LNCAP (cell line): ENCODE results near the gene DUSP28.

Experiments
- TF ChIP-seq, protein P1 (sequence below): fragments of 450-650 bp; IDR thresholded peaks from 2 replicates; pipeline ENCODE4 v1.5.1; 2017; ENCODE audit warnings: mild to moderate bottlenecking

DUSP28 gene

DNA sequence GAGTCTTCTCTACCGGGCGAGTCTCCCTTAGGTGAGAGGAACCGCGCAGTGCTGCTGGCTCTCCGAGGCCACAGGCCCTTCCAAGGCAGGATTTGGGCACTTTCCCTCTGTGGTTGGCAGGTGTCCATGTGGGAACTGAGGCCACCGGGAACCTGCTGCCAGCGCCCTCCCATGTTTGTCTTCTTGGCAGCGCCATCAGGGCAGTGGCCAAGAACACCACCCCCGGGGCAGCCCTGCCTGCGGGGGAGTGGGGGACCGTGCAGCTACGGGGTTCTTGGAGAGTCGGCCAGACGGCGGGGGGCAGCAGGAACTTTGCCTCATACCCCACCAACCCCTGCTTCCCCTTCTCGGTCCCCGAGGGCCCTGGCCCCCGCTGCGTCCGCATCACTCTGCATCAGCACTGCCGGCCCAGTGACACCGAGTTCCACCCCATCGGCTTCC lies 36.4 kb downstream of the DUSP28 start:
- TF ChIP-seq, protein P1, sequence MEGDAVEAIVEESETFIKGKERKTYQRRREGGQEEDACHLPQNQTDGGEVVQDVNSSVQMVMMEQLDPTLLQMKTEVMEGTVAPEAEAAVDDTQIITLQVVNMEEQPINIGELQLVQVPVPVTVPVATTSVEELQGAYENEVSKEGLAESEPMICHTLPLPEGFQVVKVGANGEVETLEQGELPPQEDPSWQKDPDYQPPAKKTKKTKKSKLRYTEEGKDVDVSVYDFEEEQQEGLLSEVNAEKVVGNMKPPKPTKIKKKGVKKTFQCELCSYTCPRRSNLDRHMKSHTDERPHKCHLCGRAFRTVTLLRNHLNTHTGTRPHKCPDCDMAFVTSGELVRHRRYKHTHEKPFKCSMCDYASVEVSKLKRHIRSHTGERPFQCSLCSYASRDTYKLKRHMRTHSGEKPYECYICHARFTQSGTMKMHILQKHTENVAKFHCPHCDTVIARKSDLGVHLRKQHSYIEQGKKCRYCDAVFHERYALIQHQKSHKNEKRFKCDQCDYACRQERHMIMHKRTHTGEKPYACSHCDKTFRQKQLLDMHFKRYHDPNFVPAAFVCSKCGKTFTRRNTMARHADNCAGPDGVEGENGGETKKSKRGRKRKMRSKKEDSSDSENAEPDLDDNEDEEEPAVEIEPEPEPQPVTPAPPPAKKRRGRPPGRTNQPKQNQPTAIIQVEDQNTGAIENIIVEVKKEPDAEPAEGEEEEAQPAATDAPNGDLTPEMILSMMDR = no peak

GRCh38 chr2:240597054-240597418 lies 36.9 kb downstream of the DUSP28 start:
- TF ChIP-seq, protein P1 = no peak

DNA sequence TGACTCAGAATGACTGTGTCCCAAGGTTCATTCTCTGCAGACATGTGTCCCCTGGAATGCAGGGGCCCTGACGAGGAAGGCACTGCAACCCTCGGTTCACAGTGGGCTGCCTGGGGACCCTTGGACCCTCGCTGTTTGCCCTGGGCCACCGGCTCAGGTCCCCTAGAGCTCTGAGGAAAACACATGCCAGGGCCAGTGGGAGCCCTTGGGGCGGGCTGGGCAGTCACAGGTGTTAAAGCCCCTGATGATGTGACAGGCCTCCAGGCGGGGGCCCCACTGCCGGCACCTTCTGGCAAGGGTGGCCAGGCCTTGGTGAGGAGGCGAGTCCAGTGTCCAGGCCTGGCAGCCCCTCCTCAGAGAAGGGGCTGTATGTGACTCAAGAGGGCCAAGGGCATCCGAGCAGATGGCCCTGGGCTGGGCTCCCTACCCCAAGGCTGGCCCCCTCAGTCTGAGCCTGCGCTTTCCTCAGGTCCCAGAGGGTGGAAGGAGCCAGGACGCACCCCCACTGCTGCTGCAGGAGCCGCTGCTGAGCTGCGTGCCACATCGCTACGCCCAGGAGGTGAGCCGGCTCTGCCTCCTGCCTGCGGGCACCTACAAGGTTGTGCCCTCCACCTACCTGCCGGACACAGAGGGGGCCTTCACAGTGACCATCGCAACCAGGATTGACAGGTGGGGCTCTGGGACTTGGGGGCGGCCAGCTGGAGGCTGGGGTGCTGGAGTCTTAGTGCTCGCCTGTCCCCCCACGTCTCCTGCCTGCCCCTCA lies 37.4 kb downstream of the DUSP28 start:
- TF ChIP-seq, protein P1 = no peak

DNA sequence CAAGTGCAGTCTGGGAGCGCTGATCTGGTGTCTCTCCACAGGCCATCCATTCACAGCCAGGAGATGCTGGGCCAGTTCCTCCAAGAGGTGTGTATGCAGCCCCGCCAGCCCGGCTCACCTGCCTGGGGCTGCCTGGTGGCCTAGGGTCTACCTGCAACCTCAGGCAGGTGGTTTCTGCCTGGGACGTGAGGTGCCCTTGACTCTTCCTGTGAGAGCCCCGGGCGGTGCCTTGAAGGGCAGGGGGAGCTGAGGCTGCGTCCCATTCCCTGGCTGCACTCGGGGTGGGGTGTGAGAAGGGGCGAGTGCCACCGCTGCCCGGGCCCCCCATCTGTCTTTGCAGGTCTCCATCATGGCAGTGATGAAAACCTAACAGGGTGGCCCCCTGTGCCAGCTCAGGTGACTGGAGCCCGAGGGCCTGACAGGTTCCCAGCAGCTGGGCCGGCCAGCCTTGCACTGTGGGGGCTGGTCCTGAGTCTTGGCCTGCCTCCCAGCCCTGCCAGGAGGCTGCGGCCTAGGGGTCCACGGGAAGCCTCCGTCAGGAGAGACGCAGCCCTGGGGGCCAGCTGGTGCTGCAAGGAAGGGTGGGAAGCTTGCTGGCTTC lies 38.3 kb downstream of the DUSP28 start:
- TF ChIP-seq, protein P1 = no peak

DNA sequence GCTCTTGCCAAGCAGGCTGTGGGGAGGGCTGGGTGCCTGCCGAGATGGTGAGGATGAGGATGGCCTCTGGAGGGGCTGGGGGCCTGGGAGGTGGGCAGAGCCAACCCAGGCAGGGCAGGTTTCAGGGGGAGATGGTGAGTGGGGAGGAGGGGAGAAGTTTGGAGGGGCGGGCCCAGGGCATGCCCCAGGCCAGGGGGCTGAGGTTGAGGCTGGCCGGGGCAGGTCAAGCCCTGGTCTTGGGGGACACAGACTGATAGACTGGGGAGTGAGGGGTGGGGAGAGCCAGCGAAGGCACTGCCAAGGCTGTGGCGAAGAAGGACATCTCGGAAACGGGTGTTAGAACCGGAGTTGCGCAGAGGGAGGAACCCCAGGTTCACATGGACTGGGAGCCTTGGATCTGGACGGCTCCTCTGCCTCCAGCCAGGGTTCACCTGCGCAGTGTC lies 39.0 kb downstream of the DUSP28 start:
- TF ChIP-seq, protein P1 = no peak

DNA sequence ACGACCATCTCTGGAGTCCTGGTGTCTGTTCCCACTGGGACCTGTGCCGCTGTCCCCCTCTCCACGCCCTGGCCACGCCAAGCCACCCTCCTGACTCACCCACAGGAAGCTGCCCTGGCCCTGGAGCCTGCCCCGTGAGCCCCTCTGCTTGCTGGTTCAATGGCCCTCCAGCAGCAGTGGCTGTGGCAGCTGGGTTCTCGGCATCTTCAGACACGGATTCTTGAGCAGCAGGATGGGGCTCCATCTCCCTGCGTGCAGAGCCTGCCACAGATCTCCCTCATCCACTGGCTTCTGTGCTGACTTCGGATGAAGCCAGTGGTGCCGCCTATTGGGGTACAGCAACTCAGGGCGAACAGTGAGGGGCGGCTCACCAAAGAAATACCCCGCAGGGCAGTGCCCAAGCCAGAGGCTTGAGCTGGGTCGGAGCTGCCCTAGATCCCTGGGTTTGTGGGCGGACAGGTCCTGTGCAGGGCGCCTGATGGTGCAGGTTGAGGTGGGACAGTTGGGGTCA lies 40.3 kb downstream of the DUSP28 start:
- TF ChIP-seq, protein P1 = no peak

DNA sequence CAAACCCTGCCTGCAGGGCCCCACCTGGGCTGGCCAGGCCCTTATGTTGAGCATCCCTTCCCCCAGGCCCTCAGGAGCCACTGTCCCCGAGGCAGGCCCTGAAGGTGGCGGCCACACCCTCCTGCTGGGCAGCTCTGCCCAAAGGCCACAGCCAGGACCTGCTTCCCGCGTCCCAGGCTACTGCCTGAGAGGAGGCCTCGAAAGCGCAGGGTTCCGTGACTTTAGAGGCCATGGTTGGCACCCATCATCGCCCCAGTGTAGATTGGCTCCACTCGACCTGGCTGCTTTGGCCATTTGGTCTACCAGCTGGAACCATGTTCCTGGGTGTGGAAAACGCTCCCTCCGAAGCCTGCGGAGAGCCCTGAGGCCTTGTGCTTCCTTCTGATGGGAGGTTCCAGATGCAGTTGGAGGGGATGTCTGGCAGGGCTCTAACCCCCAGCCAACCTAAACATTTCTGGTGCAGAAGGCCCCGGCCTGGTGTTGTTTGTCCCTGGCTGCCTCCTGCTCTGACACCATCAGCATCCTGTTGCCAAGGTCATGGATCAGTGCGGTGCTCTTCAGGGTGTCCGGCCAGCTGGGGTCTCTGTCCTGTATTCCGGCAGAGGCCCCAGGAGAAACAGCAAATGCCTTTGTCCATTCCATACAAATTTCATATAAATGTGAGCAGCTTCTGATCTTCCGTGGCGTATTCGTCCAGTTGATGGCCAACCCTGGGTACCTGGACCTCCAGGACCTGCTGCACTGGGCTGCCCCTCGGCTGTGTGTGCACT lies 41.1 kb downstream of the DUSP28 start:
- TF ChIP-seq, protein P1 = no peak
